Nucleus accumbens (tissue), 56 donors: Measurements from ENCODE around the gene CARMIL3.
"Not testable (repeated sequence)": the region's sequence is repeated elsewhere in the genome, so short reads cannot be mapped to it uniquely, and the experiment has no call there.

ENCODE experiments used
- DNase-seq, 56 donors: peaks; one replicate each; lab custom pipeline; 2025; lab: John Stamatoyannopoulos, UW

CARMIL3 gene

GRCh38 chr14:24051789-24052655, at the start of gene CARMIL3:
Gene CARMIL3, plus strand, starts transcription at chr14:24052009. Its CDS starts 145 bp downstream, at chr14:24052154.
- DNase-seq = peak in 51 of 56 donors; percentile 22 to 86 (median 66)

GRCh38 chr14:24006471-24006816, 45.4 kb upstream of the CARMIL3 start:
- not testable (repeated sequence) for DNase-seq

GRCh38 chr14:24006817-24007652, 44.8 kb upstream of the CARMIL3 start:
- peak in 37 of 56 donors; percentile 5 to 75 (median 42) for DNase-seq

GRCh38 chr14:24011051-24011450, 40.8 kb upstream of the CARMIL3 start:
- DNase-seq = no peak

- DNase-seq = peak in 1 of 56 donors; percentile 10
Observed at GRCh38 chr14:24012726-24013273, 39.0 kb upstream of the CARMIL3 start.

- DNase-seq = peak in 27 of 56 donors; percentile 6 to 59 (median 28)
Observed at GRCh38 chr14:24013654-24014514, 37.9 kb upstream of the CARMIL3 start.

- DNase-seq = not testable (repeated sequence)
Observed at GRCh38 chr14:24015745-24016144, 36.1 kb upstream of the CARMIL3 start.

GRCh38 chr14:24018978-24019377, 32.8 kb upstream of the CARMIL3 start:
- DNase-seq = not testable (repeated sequence)

- not testable (repeated sequence) for DNase-seq
Observed at GRCh38 chr14:24019944-24020343, 31.9 kb upstream of the CARMIL3 start.

GRCh38 chr14:24020520-24020919, 31.3 kb upstream of the CARMIL3 start:
- not testable (repeated sequence) for DNase-seq

- DNase-seq = not testable (repeated sequence)
Observed at GRCh38 chr14:24024939-24025418, 26.8 kb upstream of the CARMIL3 start.

GRCh38 chr14:24029687-24030086, 22.1 kb upstream of the CARMIL3 start:
- DNase-seq = not testable (repeated sequence)

GRCh38 chr14:24031331-24031730, 20.5 kb upstream of the CARMIL3 start:
- not testable (repeated sequence) for DNase-seq

- peak in 7 of 56 donors; percentile 10 to 53 (median 29) for DNase-seq
Observed at GRCh38 chr14:24032727-24033418, 18.9 kb upstream of the CARMIL3 start.

- DNase-seq = not testable (repeated sequence)
Observed at GRCh38 chr14:24035769-24036168, 16.0 kb upstream of the CARMIL3 start.

- peak in 51 of 56 donors; percentile 29 to 87 (median 73) for DNase-seq
Observed at GRCh38 chr14:24036169-24036962, 15.4 kb upstream of the CARMIL3 start.

GRCh38 chr14:24036963-24037657, 14.7 kb upstream of the CARMIL3 start:
- DNase-seq = not testable (repeated sequence)

- peak in 2 of 56 donors; percentile 14 to 17 for DNase-seq
Observed at GRCh38 chr14:24037658-24038037, 14.2 kb upstream of the CARMIL3 start.
